Cardiac muscle cell (in vitro differentiated cells and primary cell): ENCODE measurements around the gene ESYT3. TPM values are rescaled to one million over a fixed set of nuclear protein-coding genes. Genes with fewer than 3 reads are reported as not detected.

Source experiments
- DNase-seq, 2 donors: peaks; one replicate each; pipeline versions ENCODE4 v3.0.0 to v3.0.0-alpha.2; 2010 to 2017; ENCODE audit warnings: low read depth in 1 of 2, low spot score in 1 of 2
- H3K27ac ChIP-seq: fragments of 200-600 bp; sonication (generic); 2 replicates; pipeline ENCODE4 v1.5.1; 2016
- H3K27me3 ChIP-seq: fragments of 200-600 bp; sonication (generic); 2 replicates; pipeline ENCODE4 v1.6.0; 2016; ENCODE audit warnings: control low read depth
- H3K36me3 ChIP-seq: fragments of 200-600 bp; sonication (generic); 2 replicates; pipeline ENCODE4 v1.5.1; 2016; ENCODE audit warnings: control low read depth
- H3K4me1 ChIP-seq: fragments of 200-600 bp; sonication (generic); 2 replicates; pipeline ENCODE4 v1.8.1; 2017; ENCODE audit warnings: low read depth, mild to moderate bottlenecking, mixed run types
- H3K4me3 ChIP-seq: fragments of 200-600 bp; sonication (generic); 2 replicates; pipeline ENCODE4 v1.5.1; 2016; ENCODE audit warnings: mild to moderate bottlenecking
- H3K9me3 ChIP-seq: fragments of 200-600 bp; sonication (generic); 2 replicates; pipeline ENCODE4 v1.5.1; 2017; ENCODE audit warnings: low read depth, mild to moderate bottlenecking, control low read depth
- polyA plus RNA-seq: library from polyadenylated mRNA; unstranded; fragments of >200 nt; fragmentation: Nextera tagmentation; extraction: Ambion mirVana; gene quantifications from 2 replicates; pipeline ENCODE4 v1.2.1, GENCODE V29; 2016
- total RNA-seq: library from RNA; depleted of rRNA; stranded (reverse); fragments of >200 nt; gene quantifications from 2 replicates; pipeline ENCODE4 v1.2.3, GENCODE V29; 2016
- TF ChIP-seq, protein P1 (sequence below): IDR thresholded peaks from 2 replicates; pipeline ENCODE4 v1.5.1; 2012; ENCODE audit warnings: low read depth, mild to moderate bottlenecking, low read length

Gene ESYT3
- total and polyA plus RNA-seq, 2 experiments from 2014 or later: 1.8 to 6.3 TPM

DNA sequence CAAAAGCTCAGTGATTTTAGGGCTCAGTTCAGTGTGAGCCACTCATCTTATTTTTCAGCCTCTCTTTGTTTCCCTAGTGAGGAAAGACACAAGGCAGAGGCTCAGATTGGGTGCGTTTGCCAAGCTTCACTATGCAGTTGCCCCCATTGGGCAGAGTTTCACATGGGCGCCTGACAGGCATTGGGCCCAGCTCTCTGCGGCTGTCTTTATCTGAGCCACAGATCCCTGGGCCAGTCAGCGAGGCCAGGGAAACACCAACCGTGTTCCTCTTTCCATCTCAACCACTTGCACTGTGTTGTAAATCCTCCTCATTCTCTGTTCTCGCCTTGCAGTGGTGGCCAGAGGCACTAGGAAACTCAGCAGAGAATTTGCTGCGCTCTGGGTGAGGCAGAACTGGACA is 10.8 kb downstream of the ESYT3 start:
- H3K36me3 ChIP-seq: no peaks in the 10 kb centered on the region
- H3K4me1 ChIP-seq: peaks cover 25% of the 10 kb centered on the region
- H3K4me3 ChIP-seq: no peak overlapping the region
- H3K27me3 ChIP-seq: no peaks in the 10 kb centered on the region
- TF ChIP-seq, protein P1, sequence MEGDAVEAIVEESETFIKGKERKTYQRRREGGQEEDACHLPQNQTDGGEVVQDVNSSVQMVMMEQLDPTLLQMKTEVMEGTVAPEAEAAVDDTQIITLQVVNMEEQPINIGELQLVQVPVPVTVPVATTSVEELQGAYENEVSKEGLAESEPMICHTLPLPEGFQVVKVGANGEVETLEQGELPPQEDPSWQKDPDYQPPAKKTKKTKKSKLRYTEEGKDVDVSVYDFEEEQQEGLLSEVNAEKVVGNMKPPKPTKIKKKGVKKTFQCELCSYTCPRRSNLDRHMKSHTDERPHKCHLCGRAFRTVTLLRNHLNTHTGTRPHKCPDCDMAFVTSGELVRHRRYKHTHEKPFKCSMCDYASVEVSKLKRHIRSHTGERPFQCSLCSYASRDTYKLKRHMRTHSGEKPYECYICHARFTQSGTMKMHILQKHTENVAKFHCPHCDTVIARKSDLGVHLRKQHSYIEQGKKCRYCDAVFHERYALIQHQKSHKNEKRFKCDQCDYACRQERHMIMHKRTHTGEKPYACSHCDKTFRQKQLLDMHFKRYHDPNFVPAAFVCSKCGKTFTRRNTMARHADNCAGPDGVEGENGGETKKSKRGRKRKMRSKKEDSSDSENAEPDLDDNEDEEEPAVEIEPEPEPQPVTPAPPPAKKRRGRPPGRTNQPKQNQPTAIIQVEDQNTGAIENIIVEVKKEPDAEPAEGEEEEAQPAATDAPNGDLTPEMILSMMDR: no peak
- no peaks in the 10 kb centered on the region for H3K9me3 ChIP-seq
- no peak overlapping the region for H3K27ac ChIP-seq
- no peak for DNase-seq

DNA sequence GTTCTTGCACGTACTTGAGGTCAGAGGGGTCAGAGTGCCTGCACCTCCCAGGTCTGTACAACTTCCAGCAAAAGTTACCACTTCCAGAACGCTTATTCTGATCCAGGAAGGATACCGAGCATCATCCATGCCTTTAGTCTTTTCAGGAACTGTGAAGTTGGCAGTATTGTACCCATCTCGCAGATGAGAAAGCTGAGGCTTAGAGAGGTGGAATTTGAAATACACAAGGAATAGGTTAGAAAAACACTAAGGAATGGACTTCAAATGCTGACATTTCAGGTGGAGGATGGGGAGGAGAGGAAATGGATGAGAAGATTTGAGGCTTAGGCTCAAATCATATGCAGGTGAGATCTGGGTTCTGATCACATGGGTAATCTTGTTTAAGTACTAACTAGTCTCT is 11.2 kb downstream of the ESYT3 start:
- TF ChIP-seq, protein P1: no peak
- H3K9me3 ChIP-seq: no peaks in the 10 kb centered on the region

DNA sequence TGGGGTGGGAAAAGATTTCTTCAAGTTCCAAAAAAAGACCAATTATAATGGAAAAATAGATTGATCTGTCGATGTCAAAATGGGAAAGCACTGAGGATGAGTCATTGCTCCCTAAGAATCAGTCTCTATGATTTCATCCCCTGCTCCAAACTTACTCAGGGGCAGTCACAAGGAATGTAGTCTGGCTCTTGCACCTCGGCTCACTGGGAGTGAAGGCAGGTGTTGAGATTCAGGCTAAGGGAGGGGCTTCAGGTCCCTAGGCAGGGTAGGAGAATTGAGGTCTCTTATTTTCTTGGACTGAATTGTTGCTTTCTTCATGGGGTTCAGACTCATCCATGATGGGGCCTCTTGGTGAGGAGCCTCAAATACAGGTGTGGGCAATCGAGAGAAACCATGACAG is 14.2 kb downstream of the ESYT3 start:
- Histone ChIP-seq H3K27me3 (no peaks in the 10 kb centered on the region), H3K4me3 (no peak overlapping the region), H3K27ac (no peak overlapping the region), H3K4me1 (peaks cover 11% of the 10 kb centered on the region), H3K9me3 (no peaks in the 10 kb centered on the region), H3K36me3 (no peaks in the 10 kb centered on the region)
- TF ChIP-seq, protein P1: no peak
- no peak for DNase-seq

More for the DNA sequence above, 11.2 kb downstream of the ESYT3 start:
- no peak overlapping the region for H3K27ac ChIP-seq
- H3K27me3 ChIP-seq: no peaks in the 10 kb centered on the region
- no peak for DNase-seq
- no peaks in the 10 kb centered on the region for H3K36me3 ChIP-seq
- no peak overlapping the region for H3K4me3 ChIP-seq
- peaks cover 25% of the 10 kb centered on the region for H3K4me1 ChIP-seq

DNA sequence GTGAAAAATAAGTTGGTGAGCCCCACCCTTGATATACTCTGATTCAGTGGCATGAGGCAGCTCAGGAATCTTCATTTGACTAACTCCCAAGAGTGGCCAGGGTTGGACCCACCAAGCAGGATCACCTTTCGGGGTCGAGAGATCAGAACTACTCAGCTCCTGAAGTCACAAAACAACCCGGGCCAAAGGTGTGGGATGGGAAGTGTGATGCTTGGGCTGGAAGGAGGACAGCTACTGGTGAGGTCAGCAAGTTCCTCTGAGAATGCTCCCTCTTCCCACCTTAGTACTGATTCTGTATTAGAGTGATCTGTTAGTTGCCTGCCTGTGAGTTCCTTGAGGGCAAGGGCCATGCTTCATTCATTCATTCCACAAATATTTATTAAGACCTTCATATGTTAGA is 15.1 kb downstream of the ESYT3 start:
- TF ChIP-seq, protein P1: no peak
- H3K27ac ChIP-seq: no peak overlapping the region
- H3K9me3 ChIP-seq: no peaks in the 10 kb centered on the region

DNA sequence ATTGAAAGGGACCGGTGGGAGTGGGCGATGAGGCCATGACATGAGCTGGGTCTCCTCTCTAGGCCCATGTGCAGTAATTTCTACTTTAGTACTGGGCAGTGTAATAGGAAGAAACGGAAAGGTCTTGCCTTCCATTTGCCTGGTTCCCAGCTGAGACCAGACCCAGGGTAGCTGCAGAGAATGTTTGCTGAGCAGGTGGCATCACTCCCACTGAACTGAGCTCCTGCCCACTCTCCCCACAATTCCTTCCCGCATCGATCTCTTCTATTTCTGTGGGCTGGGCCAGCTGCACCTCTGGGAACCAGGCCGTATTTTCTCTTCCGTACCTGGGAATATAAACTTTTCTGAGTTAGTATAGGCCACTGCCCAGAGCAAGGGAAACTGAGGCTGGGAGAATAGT is 15.8 kb downstream of the ESYT3 start:
- Histone ChIP-seq H3K36me3 (no peaks in the 10 kb centered on the region), H3K9me3 (no peaks in the 10 kb centered on the region), H3K27ac (no peak overlapping the region), H3K4me3 (no peak overlapping the region), H3K4me1 (no peaks in the 10 kb centered on the region), H3K27me3 (no peaks in the 10 kb centered on the region)
- DNase-seq: no peak
- TF ChIP-seq, protein P1: no peak

More for the DNA sequence above, 15.1 kb downstream of the ESYT3 start:
- no peak for DNase-seq
- no peaks in the 10 kb centered on the region for H3K36me3 ChIP-seq
- H3K27me3 ChIP-seq: no peaks in the 10 kb centered on the region
- no peak overlapping the region for H3K4me3 ChIP-seq
- peaks cover 3% of the 10 kb centered on the region for H3K4me1 ChIP-seq
